Measurements from ENCODE around the gene SYPL1.

Gene SYPL1

DNA sequence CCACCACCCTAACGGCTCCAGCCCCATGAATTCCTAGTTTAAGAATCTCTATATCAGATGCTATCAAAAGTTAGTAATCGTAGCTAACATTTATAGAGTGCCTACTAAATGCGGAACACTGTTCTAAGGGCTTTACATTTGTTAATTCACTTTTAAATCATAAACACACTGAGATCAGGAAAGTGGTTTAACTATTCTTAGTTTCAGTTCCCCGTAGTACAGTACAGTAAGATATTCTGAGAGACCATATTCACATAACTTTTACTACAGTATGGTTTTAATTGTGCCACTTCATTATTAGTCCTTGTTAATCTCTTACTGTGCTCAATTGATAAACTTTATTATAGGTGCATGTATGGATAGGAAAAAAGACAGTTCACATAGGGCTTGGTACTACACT lies 22.5 kb downstream of the SYPL1 start:
- no peak for DNase-seq

DNA sequence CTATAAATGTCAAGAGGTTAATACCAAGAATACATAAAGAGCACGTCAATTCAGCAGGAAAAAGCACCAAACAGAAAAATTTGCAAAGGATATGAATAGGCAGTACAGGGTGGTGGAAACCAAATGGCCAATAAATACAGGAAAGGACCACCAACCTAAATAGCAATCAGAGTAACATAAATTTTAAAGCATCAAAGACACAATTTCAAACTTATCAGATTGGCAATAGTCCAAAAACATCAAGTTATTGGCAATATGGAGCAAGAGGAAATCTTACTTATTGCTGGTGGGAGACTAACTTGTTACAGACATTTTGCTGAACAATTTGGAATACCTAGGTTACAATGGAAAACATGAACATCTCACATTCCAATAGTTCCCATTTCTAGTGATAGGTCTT lies 24.1 kb downstream of the SYPL1 start:
- no peak for DNase-seq

DNA sequence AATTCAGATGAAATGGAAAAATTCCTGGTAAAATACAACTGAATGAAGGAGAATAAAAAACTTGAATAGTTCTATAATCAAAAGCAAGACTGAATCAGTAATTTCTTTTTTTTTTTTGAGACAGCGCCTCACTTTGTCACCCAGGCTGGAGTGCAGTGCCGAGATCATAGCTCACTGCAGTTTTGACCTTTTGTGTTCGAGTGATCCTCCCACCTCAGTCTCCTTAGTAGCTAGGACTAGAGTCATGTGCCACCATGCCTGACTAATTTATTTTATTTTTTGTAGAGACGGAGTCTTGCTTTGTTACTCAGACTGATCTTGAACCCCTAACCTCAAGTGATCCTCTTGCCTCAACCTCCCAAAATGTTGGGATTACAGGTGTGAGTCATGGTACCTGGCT lies 26.1 kb downstream of the SYPL1 start:
- DNase-seq: no peak

DNA sequence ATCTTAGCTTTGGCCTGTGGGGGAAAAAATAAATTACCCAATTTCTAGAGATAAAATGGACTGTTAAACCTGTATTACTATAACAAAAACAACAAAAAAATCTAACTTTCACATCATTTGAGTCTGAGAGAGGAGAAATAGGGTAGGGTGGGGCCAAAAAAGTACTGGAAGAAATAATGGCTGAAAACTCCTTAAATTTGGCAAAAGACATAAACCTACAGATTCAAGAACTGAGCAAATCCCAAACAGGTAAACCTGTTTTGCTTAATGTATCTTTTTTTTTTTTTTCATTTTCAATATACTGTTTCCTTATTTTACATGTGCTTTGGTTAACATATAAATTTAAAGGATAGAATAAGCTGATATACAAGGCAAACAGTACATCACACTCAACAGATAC lies 27.1 kb downstream of the SYPL1 start:
- no peak for DNase-seq

DNA sequence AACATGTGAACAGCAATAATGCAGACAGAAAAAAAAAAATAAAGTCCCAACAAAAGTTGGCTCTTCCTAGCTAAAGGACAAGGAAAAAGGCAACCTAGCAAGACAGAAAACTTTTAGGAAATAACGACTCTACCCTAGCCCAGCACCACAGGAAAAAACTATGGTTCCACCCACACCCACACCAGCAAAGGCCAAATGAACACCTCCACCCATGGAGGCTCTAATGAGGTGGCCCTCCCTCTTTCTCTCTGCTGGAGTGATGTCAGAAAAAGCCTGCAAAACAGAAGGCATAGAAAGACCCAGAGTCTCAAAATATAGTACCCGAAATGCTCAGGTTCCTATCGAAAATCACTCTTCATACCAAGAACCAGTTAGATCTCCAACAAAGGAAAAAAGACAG lies 28.4 kb downstream of the SYPL1 start:
- DNase-seq: no peak

DNA sequence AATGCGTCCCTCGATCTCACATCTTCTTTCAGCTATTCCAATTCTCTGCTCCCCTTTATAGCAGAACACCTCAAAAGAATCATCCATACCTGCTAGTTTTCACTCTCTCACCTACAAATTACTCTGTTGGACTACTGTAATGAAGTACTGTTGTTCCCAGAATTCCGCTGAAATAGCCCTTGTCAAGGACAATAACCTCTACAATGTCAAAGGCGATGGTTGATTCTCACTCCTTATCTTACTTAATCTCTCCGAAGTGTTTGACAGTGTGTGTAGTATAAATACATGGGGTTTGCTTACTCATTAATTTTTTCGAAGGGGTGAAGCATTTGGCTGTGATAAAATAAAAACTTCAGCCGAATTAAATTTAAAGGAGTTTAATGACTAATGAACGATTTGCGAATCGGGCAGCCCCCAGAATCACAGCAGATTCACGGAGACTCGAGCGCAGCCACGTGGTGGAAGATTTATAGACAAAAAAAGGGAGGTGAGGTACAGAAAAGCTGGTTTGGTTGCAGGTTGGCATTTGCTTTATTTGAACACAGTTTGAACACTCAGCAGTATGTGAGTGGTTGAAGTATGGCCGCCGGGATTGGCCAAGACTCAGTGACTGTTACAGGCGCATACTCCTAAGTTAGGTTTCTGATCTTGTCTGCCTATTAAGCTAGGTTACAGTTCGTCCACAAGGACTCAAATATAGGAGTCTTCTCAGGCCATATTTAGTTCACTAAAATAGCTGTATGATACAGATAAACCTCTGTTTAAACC lies 29.8 kb downstream of the SYPL1 start:
- DNase-seq: no peak

DNA sequence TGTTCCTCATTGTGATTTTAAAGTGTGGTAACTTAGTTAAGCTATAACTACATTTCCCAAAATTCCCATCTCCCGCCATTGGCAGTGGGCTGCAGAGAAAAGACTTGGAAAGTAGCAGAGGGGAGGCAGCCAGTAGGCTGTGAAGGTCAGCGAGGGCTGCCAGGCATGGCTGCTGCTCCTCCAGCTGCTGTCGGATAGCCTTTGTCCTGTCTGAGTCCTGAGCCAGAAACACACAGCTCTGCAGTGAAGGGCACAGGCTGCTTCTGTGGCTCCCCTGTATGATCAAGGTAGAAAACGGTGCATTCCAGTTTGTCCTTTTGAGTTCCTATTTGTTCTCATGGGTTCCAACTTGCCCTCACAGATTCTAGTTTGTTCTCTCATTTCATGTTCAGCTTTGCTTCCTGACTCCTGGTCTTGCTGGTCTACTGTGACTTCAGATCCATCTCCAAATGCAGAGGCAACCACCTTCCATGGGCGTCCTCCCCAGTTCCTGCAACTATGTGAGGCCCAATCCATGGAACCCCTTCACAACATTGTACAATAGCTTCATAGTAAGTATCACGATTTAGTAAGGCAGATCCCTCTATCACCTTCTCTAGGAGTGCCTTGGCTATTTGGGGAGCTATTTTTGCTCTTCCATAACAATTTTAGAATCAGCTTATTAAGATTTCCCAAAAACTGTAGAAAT lies 31.7 kb downstream of the SYPL1 start:
- DNase-seq: no peak

DNA sequence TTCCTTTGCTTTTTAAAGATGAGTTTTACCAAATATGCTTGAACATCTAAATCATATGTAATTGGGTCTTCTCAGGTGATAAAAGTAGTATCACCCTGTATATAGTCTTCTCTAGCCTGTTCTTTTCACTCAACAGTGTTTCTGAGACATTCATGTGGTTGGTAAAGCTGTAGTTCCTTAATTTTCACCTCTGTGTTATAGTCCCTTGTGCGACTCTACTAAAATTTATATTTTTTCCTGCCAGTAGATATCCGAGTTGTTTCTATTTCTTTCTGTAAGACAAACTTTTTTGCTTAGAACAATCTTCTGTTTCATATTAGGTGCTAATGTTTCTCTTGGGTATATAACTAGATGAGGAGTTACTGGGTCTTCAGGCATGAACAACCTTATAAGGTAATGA lies 35.6 kb downstream of the SYPL1 start:
- DNase-seq: no peak

DNA sequence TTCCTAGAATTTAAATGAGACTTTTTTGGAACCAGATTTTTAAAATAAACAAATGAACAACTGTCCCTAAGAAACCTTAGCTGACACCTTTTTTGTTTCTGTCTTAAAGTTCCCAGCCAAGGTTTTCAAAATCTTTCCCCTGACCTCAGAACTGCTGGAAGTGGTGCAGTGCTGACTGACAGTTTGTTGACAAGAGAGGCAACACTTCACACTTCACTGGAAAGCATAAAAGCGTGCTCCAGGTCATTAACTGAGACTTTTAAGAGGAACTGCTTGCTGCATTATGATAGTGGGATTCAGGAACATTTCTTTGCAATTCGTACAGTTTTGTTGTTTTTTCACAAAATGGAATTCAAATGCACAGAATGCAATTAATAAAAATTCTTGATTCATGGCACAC lies 36.2 kb downstream of the SYPL1 start:
- no peak for DNase-seq

DNA sequence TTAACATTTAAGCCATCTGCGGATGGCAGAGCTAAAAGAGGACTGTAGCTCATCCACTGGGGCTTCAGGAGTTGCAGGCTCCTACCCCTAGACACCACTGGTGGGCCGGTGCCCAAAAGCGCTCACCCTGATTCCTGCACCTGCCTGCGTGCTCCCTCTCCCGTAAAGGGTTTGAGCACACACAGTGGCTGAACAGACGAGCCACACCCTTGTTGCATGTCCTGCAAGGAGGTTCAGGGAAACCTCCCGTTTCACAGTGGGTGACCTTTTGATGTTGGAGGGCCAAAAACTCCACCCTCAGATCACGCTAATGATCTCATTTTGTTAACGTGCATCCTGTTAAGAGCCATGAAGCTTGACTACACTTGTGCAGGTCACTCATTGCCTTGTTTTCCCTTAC lies 37.9 kb downstream of the SYPL1 start:
- no peak for DNase-seq

DNA sequence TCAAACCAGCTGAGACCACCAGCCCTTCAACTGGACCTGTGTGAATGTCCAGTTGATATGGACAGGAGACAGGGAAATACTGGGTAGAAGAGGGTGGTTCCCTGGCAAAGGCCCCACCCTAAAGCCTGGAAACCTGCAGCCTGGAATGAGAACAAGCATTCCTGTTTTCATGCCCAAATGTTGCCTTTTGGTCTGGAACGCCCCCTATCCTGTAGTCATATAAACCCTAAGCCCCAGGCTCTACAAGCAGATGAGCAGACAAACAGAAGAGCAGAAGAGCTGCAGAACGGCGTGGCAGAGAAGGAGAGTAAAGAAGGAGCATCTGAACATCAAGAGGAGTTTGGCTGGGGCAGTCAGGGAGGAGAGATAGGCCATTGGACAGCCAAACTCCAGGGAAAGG lies 38.4 kb downstream of the SYPL1 start:
- DNase-seq: no peak

DNA sequence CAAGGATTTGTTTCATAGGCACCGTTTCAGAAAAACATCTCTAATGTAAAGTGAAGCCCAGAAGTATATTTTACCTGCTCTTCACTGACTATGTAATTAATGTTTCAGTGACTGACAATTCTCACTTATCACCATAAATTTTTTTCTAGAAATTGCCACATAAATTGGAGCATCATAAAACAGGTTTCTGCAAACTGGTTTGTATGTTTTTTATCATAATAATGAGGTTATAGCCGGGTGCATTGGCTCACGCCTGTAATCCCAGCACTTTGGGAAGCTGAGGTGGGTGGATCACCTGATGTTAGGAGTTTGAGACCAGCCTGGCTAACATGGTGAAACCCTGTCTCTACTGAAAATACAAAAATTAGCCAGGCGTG lies 39.4 kb downstream of the SYPL1 start:
- DNase-seq: no peak

DNA sequence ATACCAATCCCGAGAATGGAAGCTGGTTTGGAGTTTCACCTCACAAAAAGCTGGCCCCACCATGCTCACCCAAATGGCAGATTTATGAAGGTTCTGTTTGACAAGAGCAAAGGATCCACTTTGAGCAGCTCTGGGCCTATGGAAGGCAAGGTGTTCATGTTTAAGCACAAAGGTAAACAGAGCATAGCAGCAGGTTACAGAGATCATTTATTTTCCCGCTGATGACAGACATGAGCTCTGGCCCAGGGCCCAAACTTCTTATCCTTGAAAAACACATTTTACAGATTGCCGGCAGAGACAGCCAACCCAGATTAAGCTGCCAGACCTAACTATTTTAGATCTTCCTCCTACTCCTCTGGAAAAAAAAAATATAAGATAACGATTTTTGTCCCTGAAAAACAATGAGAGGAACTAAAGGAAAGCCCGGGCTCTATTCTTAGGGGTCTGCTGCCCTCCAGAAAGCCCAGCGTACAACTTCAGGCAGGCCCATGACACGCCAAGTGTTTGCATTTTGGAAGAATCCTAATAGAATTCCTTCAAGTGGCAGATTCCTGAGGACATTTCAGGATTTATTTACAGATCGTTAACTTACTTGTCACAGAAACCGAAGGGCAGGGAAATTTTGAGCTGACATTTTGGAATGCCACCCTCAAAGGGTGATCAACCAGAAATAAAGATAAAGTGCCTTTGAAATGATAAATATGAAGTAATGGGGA lies 40.0 kb downstream of the SYPL1 start:
- peak; percentile 59 to 65 for DNase-seq

DNA sequence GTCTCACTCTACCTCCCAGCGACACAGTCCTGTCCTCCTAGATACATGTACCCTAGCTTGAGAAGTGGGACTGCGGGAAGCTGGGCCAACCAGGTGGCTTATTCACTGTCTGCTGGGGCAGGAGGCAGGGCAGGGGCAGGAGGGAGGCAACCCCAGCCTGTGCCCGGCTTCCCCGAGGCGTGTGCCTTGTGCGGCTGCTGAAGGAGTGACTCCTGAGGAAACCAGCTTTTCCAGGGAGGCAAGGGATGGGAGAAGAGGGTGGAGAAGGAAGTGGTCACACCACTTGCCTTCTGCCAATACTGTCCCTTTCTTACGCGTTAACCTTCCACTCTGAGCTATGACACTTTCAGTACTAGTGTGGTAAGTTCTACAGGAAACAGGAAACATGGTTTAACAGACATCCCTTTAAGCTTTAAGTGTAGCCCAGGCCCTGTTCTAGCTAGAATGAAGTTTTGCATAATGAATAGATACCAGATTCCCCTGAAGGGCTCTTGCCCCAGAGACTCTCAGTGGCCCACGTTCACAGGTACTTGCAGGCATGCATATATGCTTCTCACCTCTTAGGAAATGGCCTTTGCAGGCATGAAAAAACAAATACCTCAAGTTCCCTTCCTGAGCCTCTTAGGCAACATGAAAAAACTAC lies 40.6 kb downstream of the SYPL1 start:
- DNase-seq: no peak

DNA sequence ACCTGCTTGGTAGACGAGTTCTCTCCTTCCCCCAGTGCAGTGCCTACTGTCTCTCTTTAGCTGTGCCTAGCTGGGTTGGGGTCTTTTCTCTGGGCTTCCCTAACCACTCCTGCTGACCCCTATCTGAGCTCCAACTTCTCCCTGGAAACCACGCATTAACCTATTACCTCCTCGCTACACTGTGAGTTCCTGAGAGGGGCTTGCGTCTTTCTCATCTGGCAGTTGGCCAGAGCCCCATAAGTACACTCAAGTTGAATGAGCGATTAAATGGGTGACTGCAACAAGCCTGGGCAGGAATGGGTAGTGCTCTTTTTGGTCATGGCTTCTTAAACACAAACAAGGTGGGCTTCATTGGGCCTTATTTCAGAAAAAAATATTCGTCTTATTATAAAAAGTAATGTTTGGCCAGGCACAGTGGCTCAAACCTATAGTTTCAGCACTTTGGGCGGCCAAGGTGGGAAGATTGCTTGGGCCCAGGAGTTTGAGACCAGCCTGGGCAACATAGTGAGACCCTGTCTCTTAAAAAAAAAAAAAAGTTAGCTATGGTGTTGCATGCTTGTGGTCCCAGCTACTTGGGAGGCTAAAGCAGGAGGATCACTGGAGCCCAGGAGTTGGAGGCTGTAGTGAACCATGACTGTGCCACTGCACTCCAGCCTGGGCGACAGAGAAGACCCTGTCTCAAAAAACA lies 41.4 kb downstream of the SYPL1 start:
- DNase-seq: peak in 1 of 2 experiments; percentile 11

DNA sequence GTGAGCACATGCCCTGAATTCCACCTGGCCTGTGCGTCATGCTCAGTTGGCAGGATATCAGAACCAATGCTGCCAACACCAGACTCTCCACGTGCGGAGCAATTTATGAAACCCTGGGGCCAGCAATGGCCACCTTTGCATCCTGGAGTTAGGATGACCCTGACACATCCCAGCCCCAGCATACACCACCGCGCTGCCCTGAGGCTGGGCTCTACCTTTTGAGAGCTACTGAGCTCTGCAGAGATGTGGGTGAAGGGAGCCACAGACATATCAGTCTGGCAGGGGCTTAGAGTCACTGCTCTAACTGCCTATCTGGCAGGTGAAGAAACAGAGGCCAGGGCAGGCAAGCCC lies 41.9 kb downstream of the SYPL1 start:
- peak in 1 of 2 experiments; percentile 34 for DNase-seq

DNA sequence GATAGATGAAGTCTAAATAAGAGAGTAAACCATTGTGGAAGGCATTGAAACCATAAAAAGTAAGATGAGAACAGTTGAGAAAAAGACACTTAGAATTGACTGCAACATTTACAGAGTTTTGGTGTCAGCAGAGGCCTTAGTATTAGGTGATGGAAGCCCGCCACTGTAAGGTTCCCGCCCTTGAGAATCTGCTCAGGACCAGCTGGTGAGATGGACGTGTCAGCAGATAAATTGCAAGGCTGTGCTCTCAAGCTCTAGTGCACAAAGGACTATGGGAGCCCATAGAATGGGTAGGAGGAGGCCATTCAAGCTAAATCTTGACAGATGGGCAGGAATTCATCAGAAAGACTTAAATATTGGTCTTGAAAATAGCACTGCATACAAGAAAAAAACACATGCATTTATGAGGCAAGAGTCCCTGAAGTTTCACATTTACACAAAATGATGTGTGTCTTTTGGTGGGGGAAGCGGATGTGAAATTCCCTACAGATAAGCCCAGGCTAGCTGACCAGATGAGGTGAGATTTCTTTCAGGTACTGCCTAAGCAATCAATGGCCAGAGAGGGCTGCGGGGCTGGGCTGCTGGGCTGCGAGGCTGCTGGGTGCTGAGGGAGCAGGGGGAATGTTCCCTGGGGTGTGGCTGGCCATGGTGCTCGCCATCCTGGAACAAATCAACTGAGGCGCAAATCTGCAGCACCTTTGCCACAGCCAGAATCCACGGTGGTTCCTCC lies 42.5 kb downstream of the SYPL1 start:
- no peak for DNase-seq

DNA sequence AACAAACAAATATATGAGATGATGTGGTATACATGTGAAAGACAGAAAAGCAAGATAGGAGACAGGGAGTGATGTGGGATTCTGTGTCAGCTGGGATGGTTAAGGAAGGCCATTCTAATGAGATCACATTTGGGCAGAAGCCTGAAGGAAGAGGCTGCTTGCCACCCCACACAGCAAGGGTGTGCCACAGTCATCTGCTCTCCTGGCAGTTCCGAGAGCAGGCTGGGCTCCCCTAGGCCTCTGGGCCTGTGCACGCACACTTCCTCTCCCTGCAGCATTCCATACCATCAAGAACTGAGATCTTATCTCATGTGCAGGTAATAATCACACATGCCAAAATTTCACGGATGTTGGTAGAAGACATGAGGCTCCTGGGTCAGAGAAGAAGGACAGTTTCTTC lies 43.1 kb downstream of the SYPL1 start:
- no peak for DNase-seq

DNA sequence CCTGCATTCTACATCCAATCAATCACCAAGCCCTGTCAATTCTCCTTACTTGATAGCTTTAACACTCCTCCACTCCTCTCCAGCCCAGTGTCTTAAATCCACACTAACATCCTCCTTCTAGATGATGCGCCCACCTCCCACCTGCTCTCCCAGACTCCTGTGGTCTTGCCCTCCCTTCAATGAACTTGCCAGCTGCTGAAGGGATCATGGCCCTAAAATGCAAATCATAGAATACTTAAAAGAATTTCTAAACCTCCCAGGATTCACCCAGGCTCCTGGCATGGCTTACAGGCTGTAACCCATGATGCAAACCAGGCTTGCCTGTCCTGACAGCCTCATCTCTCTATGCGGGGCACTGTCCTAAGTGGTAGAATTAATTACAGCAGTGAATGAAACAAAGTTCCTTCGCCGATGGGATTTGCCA lies 43.6 kb downstream of the SYPL1 start:
- DNase-seq: no peak

DNA sequence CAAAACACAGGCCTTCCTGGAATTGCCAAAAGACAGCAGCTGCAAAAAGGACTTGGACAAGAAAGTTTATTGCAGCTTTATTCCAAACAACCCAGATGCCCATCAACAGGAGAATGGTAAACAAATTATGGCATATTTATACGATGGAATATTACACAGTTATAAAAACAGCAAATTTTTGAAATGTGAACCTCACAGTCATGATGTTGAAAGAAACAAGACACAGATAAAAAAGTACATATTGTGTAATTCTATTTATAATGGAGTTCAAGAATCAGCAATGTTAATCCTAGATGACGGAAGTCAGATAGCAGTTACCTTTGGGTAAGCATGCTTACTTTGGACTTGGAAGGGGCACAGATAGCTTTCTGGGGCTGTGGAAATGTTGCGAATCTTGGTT lies 44.4 kb downstream of the SYPL1 start:
- no peak for DNase-seq

DNA sequence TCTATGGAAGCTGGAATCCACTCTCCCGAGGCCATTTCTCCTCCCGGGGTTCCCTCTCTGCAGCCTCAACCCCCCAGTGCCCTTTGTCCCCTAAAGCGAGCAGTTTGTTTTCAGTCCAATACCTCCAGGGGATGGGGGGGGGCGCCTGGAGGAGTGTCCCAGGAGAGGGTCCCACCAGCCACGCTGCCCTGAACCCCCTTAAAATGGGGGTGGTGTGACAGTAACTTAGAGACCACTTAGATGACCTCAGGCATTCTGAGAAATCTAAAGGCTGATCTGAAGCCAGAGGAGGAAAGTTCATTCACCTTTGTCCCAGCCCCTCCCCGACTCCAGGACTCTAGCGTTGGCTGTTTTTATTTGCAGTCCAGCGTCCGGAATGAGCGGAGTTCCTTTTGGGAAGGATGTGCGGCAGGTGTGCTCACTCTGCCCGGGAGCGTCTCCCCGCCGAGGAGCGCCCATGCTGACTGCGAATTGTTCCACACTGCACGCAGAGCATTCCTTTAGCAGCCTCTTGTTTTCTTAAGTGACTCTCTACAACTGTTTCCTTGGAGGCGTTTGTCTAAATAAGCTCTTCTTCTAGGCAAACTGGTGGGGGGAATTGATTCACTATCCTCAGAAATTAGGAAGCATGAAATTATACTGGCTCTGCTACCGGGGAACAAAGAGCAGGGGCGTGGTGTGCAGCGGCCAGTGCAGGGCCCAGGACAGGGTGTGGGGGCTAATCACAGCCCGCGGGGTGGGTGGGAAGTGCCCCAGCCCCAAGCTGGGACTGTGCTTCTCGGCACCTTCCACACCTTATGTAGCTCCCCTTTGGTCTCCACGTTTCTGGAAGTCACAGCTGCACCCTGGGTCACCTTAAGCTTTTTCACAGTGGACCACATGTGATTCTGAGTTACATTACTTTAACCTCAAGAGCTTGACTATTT lies 46.3 kb downstream of the SYPL1 start:
- no peak for DNase-seq
